GM19099 (cell line): ENCODE results near the gene UTF1.

Experiments
- POLR2A ChIP-seq: IDR thresholded peaks from 3 replicates; pipeline ENCODE4 v1.6.1; 2011; ENCODE audit warnings: low read depth; ENCODE audit not compliant: insufficient read length; ENCODE audit errors: extremely low read depth

UTF1 gene

GRCh38 chr10:133227256-133227655, 2.8 kb upstream of the UTF1 start:
- TF ChIP-seq POLR2A: no peak

- no peak for TF ChIP-seq POLR2A
Measured at GRCh38 chr10:133229265-133230043, 563 bp upstream of the UTF1 start.

- no peak for TF ChIP-seq POLR2A
Measured at GRCh38 chr10:133230387-133231195, 574 bp downstream of the UTF1 start.

- TF ChIP-seq POLR2A: no peak
Measured at GRCh38 chr10:133231244-133231945, 1.4 kb downstream of the UTF1 start.

- TF ChIP-seq POLR2A: no peak
Measured at GRCh38 chr10:133231946-133232574, 2.0 kb downstream of the UTF1 start.

GRCh38 chr10:133235265-133235855, 5.3 kb downstream of the UTF1 start:
- TF ChIP-seq POLR2A: no peak

- no peak for TF ChIP-seq POLR2A
Measured at GRCh38 chr10:133235932-133236331, 5.9 kb downstream of the UTF1 start.

GRCh38 chr10:133236401-133237240, 6.6 kb downstream of the UTF1 start:
- TF ChIP-seq POLR2A: no peak

- TF ChIP-seq POLR2A: no peak
Measured at GRCh38 chr10:133237241-133237587, 7.2 kb downstream of the UTF1 start.

GRCh38 chr10:133237588-133238465, 7.8 kb downstream of the UTF1 start, which contains the start of gene VENTX:
VENTX (plus strand) TSS chr10:133237855; CDS start chr10:133237915, 60 bp downstream.
- TF ChIP-seq POLR2A: no peak

GRCh38 chr10:133238466-133238804, 8.4 kb downstream of the UTF1 start:
- TF ChIP-seq POLR2A: no peak

GRCh38 chr10:133239990-133240389, 10.0 kb downstream of the UTF1 start:
- no peak for TF ChIP-seq POLR2A

- no peak for TF ChIP-seq POLR2A
Measured at GRCh38 chr10:133241501-133242205, 11.6 kb downstream of the UTF1 start.
